Osteocyte (in vitro differentiated cells): ENCODE data around the gene B4GALT2. TPM values are rescaled to one million over a fixed set of nuclear protein-coding genes. Genes with fewer than 3 reads are reported as not detected.

Experiments
- DNase-seq: peaks from one replicate; pipeline ENCODE4 v3.0.0; 2021; ENCODE audit warnings: mixed read lengths; ENCODE audit not compliant: unreplicated experiment; ENCODE audit errors: extremely low spot score
- H3K27ac Mint-ChIP-seq: one replicate; pipeline ENCODE4 v1.8.0; 2021; ENCODE audit warnings: mild to moderate bottlenecking, mixed read lengths; ENCODE audit not compliant: unreplicated experiment
- H3K27me3 Mint-ChIP-seq: one replicate; pipeline ENCODE4 v1.8.0; 2021; ENCODE audit warnings: mixed read lengths; ENCODE audit not compliant: unreplicated experiment
- H3K36me3 Mint-ChIP-seq: one replicate; pipeline ENCODE4 v1.8.0; 2021; ENCODE audit warnings: mixed read lengths; ENCODE audit not compliant: unreplicated experiment
- H3K4me1 Mint-ChIP-seq: one replicate; pipeline ENCODE4 v1.8.0; 2021; ENCODE audit warnings: mixed read lengths; ENCODE audit not compliant: unreplicated experiment
- H3K4me3 Mint-ChIP-seq: one replicate; pipeline ENCODE4 v1.8.0; 2021; ENCODE audit warnings: mild to moderate bottlenecking, moderate library complexity, mixed read lengths; ENCODE audit not compliant: unreplicated experiment
- H3K9me3 Mint-ChIP-seq: one replicate; pipeline ENCODE4 v1.8.0; 2021; ENCODE audit warnings: mixed read lengths; ENCODE audit not compliant: unreplicated experiment
- total RNA-seq: library from RNA; stranded (reverse); gene quantifications from 2 replicates; pipeline ENCODE4 v1.2.1, GENCODE V29; 2021
- TF ChIP-seq, protein P1 (sequence below): fragments of 200-600 bp; sonication (generic); IDR thresholded peaks from 2 replicates; pipeline ENCODE4 v1.5.0; 2021; ENCODE audit warnings: antibody characterized with exemption, mild to moderate bottlenecking, moderate library complexity

Gene B4GALT2
- total RNA-seq, 1 donor from 2014 or later, result 65.5 TPM

- TF ChIP-seq, protein P1, sequence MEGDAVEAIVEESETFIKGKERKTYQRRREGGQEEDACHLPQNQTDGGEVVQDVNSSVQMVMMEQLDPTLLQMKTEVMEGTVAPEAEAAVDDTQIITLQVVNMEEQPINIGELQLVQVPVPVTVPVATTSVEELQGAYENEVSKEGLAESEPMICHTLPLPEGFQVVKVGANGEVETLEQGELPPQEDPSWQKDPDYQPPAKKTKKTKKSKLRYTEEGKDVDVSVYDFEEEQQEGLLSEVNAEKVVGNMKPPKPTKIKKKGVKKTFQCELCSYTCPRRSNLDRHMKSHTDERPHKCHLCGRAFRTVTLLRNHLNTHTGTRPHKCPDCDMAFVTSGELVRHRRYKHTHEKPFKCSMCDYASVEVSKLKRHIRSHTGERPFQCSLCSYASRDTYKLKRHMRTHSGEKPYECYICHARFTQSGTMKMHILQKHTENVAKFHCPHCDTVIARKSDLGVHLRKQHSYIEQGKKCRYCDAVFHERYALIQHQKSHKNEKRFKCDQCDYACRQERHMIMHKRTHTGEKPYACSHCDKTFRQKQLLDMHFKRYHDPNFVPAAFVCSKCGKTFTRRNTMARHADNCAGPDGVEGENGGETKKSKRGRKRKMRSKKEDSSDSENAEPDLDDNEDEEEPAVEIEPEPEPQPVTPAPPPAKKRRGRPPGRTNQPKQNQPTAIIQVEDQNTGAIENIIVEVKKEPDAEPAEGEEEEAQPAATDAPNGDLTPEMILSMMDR, result no peak
- DNase-seq, result no peak
- Mint-ChIP-seq H3K4me3 (no peak overlapping the region), H3K27me3 (peaks cover 3% of the 10 kb centered on the region), H3K36me3 (no peaks in the 10 kb centered on the region), H3K9me3 (no peaks in the 10 kb centered on the region), H3K4me1 (peaks cover 6% of the 10 kb centered on the region), H3K27ac (no peak overlapping the region)
These were observed 40.0 kb upstream of the B4GALT2 start for GRCh38 chr1:43938892-43939587.

GRCh38 chr1:43942411-43942810 lies 36.6 kb upstream of the B4GALT2 start:
- peaks cover 15% of the 10 kb centered on the region for H3K4me1 Mint-ChIP-seq
- TF ChIP-seq, protein P1, result no peak
- H3K4me3 Mint-ChIP-seq, result no peak overlapping the region
- no peak overlapping the region for H3K27ac Mint-ChIP-seq
- peaks cover 3% of the 10 kb centered on the region for H3K27me3 Mint-ChIP-seq
- no peaks in the 10 kb centered on the region for H3K36me3 Mint-ChIP-seq
- no peak for DNase-seq
- H3K9me3 Mint-ChIP-seq, result no peaks in the 10 kb centered on the region

DNA sequence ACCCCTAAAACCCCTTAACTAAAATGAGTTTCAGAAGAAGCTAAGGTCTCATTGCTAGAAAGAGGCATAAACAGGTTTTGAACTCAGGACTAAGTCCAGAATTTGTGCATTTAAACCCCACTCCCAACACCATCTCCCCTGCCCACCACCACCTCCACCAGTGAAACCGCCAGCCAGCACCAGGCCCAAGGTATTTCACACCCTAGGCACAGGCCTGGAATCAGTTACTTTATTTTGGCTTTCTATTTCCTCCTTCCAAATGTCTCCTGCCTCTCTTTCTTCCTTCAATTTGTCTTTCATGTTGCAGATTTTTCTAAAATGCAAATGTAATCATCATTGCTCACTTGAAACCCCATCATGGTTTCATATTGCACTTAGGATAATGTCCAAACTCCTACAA lies 34.1 kb upstream of the B4GALT2 start:
- Mint-ChIP-seq H3K4me1 (peaks cover 31% of the 10 kb centered on the region), H3K27ac (no peak overlapping the region), H3K4me3 (no peak overlapping the region), H3K36me3 (peaks cover 3% of the 10 kb centered on the region), H3K9me3 (no peaks in the 10 kb centered on the region), H3K27me3 (no peaks in the 10 kb centered on the region)
- TF ChIP-seq, protein P1, result no peak
- DNase-seq, result no peak

DNA sequence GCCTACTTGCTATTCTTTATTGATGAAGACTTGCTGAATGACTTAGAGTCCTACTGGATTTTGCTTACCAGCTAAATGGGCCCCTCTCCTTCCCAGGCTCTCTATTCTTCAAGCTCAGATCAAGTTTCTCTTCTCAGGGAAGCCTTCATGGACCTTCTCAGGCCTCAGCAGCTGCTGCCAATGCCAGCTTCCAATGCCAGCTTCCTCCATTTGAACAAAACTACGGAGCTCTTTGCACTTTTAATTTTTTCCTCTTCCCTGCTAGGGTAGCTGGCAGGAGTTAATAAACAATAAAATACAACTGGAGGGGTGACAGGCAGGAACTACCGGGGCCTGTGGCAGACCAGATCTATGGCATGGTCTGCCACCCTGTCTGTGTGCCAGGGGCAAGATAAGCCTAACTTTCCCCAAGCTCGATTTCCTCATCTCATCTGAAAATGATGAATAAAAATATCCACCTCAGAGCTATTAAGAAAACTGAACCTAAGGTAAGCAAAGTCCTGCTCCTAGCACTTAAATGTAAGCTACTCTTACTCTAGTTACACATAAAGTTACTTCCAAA lies 33.3 kb upstream of the B4GALT2 start:
- H3K27ac Mint-ChIP-seq, result peak overlapping the region; percentile 94
- H3K36me3 Mint-ChIP-seq, result peaks cover 9% of the 10 kb centered on the region
- DNase-seq, result no peak
- peaks cover 31% of the 10 kb centered on the region for H3K4me1 Mint-ChIP-seq
- H3K27me3 Mint-ChIP-seq, result no peaks in the 10 kb centered on the region
- no peaks in the 10 kb centered on the region for H3K9me3 Mint-ChIP-seq
- peak overlapping the region; percentile 91 for H3K4me3 Mint-ChIP-seq
- TF ChIP-seq, protein P1, result no peak

- TF ChIP-seq, protein P1, result peak; percentile 66
- H3K4me1 Mint-ChIP-seq, result peaks cover 31% of the 10 kb centered on the region
- H3K4me3 Mint-ChIP-seq, result peak within 1 kb of the TSS; percentile 91
- H3K27ac Mint-ChIP-seq, result peak within 1 kb of the TSS; percentile 94
- peaks cover 9% of the 10 kb centered on the region for H3K36me3 Mint-ChIP-seq
- H3K9me3 Mint-ChIP-seq, result no peaks in the 10 kb centered on the region
- H3K27me3 Mint-ChIP-seq, result no peaks in the 10 kb centered on the region
- DNase-seq, result peak; percentile 98
These were observed 32.6 kb upstream of the B4GALT2 start, which contains the start of gene IPO13 for GRCh38 chr1:43946236-43947060. IPO13 (plus strand) TSS chr1:43946950; CDS start chr1:43947601, 651 bp downstream.
